HEK293 (cell line): Measurements from ENCODE around the gene C19orf53.

Source experiments
- BCL11B ChIP-seq: fragments of 450-650 bp; formaldehyde crosslinking; IDR thresholded peaks from 2 replicates; pipeline ENCODE4 v1.5.1; 2016; ENCODE audit warnings: low read depth, missing biosample characterization, missing genetic modification characterization
- GLI4 ChIP-seq: fragments of 450-650 bp; formaldehyde crosslinking; IDR thresholded peaks from 2 replicates; pipeline ENCODE4 v1.5.1; 2016; ENCODE audit warnings: missing biosample characterization, missing genetic modification characterization
- GLIS2 ChIP-seq: fragments of 450-650 bp; formaldehyde crosslinking; IDR thresholded peaks from 2 replicates; pipeline ENCODE4 v1.5.1; 2016; ENCODE audit warnings: missing biosample characterization, missing genetic modification characterization
- HOXD13 ChIP-seq: sonication (generic); formaldehyde crosslinking; IDR thresholded peaks from 2 replicates; pipeline ENCODE4 v1.8.0; 2022; ENCODE audit warnings: missing genetic modification reagents, borderline replicate concordance
- KLF7 ChIP-seq: fragments of 450-650 bp; formaldehyde crosslinking; IDR thresholded peaks from 2 replicates; pipeline ENCODE4 v1.5.1; 2016; ENCODE audit warnings: missing biosample characterization, missing genetic modification characterization, borderline replicate concordance
- MEIS1 ChIP-seq: sonication (generic); formaldehyde crosslinking; IDR thresholded peaks from 2 replicates; pipeline ENCODE4 v1.8.1; 2022; ENCODE audit warnings: missing genetic modification reagents, mild to moderate bottlenecking, borderline replicate concordance
- SALL2 ChIP-seq: fragments of 450-650 bp; formaldehyde crosslinking; IDR thresholded peaks from 2 replicates; pipeline ENCODE4 v1.5.0; 2017; ENCODE audit warnings: missing biosample characterization, mild to moderate bottlenecking, missing genetic modification characterization, borderline replicate concordance
- SP3 ChIP-seq: fragments of 450-650 bp; formaldehyde crosslinking; IDR thresholded peaks from 2 replicates; pipeline ENCODE4 v1.5.1; 2016; ENCODE audit warnings: missing biosample characterization, missing genetic modification characterization
- SP7 ChIP-seq: fragments of 450-650 bp; formaldehyde crosslinking; IDR thresholded peaks from 2 replicates; pipeline ENCODE4 v1.5.1; 2016; ENCODE audit warnings: missing biosample characterization, missing genetic modification characterization
- TCF7L2 ChIP-seq: IDR thresholded peaks from 2 replicates; pipeline ENCODE4 v1.6.1; 2011; ENCODE audit warnings: low read depth, mild to moderate bottlenecking, inconsistent platforms, low read length, moderate library complexity, borderline replicate concordance
- YY2 ChIP-seq: fragments of 450-650 bp; formaldehyde crosslinking; IDR thresholded peaks from 2 replicates; pipeline ENCODE4 v1.5.1; 2016; ENCODE audit warnings: missing biosample characterization, missing genetic modification characterization
- ZBTB20 ChIP-seq: fragments of 450-650 bp; formaldehyde crosslinking; IDR thresholded peaks from 2 replicates; pipeline ENCODE4 v1.5.1; 2016; ENCODE audit warnings: missing biosample characterization, missing genetic modification characterization
- ZBTB7A ChIP-seq: fragments of 450-650 bp; formaldehyde crosslinking; IDR thresholded peaks from 2 replicates; pipeline ENCODE4 v1.5.1; 2016; ENCODE audit warnings: low read depth, missing biosample characterization, missing genetic modification characterization
- ZFP37 ChIP-seq: fragments of 450-650 bp; formaldehyde crosslinking; IDR thresholded peaks from 2 replicates; pipeline ENCODE4 v1.5.1; 2016; ENCODE audit warnings: missing biosample characterization, missing genetic modification characterization
- ZNF10 ChIP-seq: fragments of 450-650 bp; formaldehyde crosslinking; IDR thresholded peaks from 2 replicates; pipeline ENCODE4 v1.5.1; 2017; ENCODE audit warnings: missing biosample characterization, missing genetic modification characterization
- ZNF138 ChIP-seq: fragments of 450-650 bp; formaldehyde crosslinking; IDR thresholded peaks from 2 replicates; pipeline ENCODE4 v1.5.1; 2016; ENCODE audit warnings: missing biosample characterization, missing genetic modification characterization, borderline replicate concordance
- ZNF146 ChIP-seq: fragments of 450-650 bp; formaldehyde crosslinking; IDR thresholded peaks from 2 replicates; pipeline ENCODE4 v1.5.1; 2016; ENCODE audit warnings: missing biosample characterization, missing genetic modification characterization
- ZNF16 ChIP-seq: fragments of 450-650 bp; formaldehyde crosslinking; IDR thresholded peaks from 2 replicates; pipeline ENCODE4 v1.5.1; 2016; ENCODE audit warnings: low read depth, missing biosample characterization, missing genetic modification characterization
- ZNF324 ChIP-seq: fragments of 450-650 bp; formaldehyde crosslinking; IDR thresholded peaks from 2 replicates; pipeline ENCODE4 v1.5.1; 2016; ENCODE audit warnings: missing biosample characterization, missing genetic modification characterization
- ZNF341 ChIP-seq: fragments of 450-650 bp; formaldehyde crosslinking; IDR thresholded peaks from 2 replicates; pipeline ENCODE4; 2016; ENCODE audit warnings: low read depth, missing biosample characterization, missing genetic modification characterization
- ZNF354C ChIP-seq: fragments of 450-650 bp; formaldehyde crosslinking; IDR thresholded peaks from 2 replicates; pipeline ENCODE4 v1.5.1; 2016; ENCODE audit warnings: missing biosample characterization, missing genetic modification characterization, low read depth, borderline replicate concordance
- ZNF449 ChIP-seq: fragments of 450-650 bp; formaldehyde crosslinking; IDR thresholded peaks from 2 replicates; pipeline ENCODE4 v1.5.1; 2017; ENCODE audit warnings: missing biosample characterization, mild to moderate bottlenecking, missing genetic modification characterization, moderate library complexity
- ZNF600 ChIP-seq: fragments of 450-650 bp; formaldehyde crosslinking; IDR thresholded peaks from 2 replicates; pipeline ENCODE4 v1.5.1; 2016; ENCODE audit warnings: missing biosample characterization, missing genetic modification characterization
- ZNF701 ChIP-seq: fragments of 450-650 bp; formaldehyde crosslinking; IDR thresholded peaks from 2 replicates; pipeline ENCODE4 v1.5.1; 2016; ENCODE audit warnings: missing biosample characterization, missing genetic modification characterization
- ZNF785 ChIP-seq: fragments of 450-650 bp; formaldehyde crosslinking; IDR thresholded peaks from 2 replicates; pipeline ENCODE4 v1.5.1; 2016; ENCODE audit warnings: missing biosample characterization, missing genetic modification characterization
- TF ChIP-seq, protein P1 (sequence below): fragments of 450-650 bp; formaldehyde crosslinking; IDR thresholded peaks from 2 replicates; pipeline ENCODE4 v1.5.1; 2016; ENCODE audit warnings: missing biosample characterization, missing genetic modification characterization
- TF ChIP-seq, protein P2 (sequence below): fragments of 450-650 bp; formaldehyde crosslinking; IDR thresholded peaks from 2 replicates; pipeline ENCODE4 v1.5.1; 2016; ENCODE audit warnings: missing biosample characterization, missing genetic modification characterization

Gene C19orf53

GRCh38 chr19:13764101-13764807 lies 10.0 kb upstream of the C19orf53 start, which contains the start of gene MRI1 (continued):
- TF ChIP-seq MEIS1 (CRISPR knock-in tag) (no peak), YY2 (no peak), ZNF449 (tag by site-specific recombination) (no peak), KLF7 (tag by site-specific recombination) (0 out of 2 replicates have a peak, but pooled peaks have one; percentile 21), TCF7L2 (no peak), ZNF16 (no peak), ZNF354C (tag by site-specific recombination) (no peak), ZBTB7A (no peak), SALL2 (tag by site-specific recombination) (no peak), BCL11B (no peak), SP3 (tag by site-specific recombination) (peak; percentile 70), ZBTB20 (0 out of 2 replicates have a peak, but pooled peaks have one; percentile 1), ZNF701 (no peak), ZNF10 (no peak), GLIS2 (tag by site-specific recombination) (no peak), ZNF324 (tag by site-specific recombination) (no peak), GLI4 (tag by site-specific recombination) (no peak), ZNF341 (tag by site-specific recombination) (no peak), ZFP37 (tag by site-specific recombination) (no peak), ZNF146 (no peak), ZNF600 (tag by site-specific recombination) (no peak), HOXD13 (no peak), SP7 (tag by site-specific recombination) (no peak; the same call in 1 of the 2 replicates), ZNF785 (tag by site-specific recombination) (no peak), ZNF138 (tag by site-specific recombination) (no peak)
- TF ChIP-seq, protein P1, sequence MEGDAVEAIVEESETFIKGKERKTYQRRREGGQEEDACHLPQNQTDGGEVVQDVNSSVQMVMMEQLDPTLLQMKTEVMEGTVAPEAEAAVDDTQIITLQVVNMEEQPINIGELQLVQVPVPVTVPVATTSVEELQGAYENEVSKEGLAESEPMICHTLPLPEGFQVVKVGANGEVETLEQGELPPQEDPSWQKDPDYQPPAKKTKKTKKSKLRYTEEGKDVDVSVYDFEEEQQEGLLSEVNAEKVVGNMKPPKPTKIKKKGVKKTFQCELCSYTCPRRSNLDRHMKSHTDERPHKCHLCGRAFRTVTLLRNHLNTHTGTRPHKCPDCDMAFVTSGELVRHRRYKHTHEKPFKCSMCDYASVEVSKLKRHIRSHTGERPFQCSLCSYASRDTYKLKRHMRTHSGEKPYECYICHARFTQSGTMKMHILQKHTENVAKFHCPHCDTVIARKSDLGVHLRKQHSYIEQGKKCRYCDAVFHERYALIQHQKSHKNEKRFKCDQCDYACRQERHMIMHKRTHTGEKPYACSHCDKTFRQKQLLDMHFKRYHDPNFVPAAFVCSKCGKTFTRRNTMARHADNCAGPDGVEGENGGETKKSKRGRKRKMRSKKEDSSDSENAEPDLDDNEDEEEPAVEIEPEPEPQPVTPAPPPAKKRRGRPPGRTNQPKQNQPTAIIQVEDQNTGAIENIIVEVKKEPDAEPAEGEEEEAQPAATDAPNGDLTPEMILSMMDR = no peak
- TF ChIP-seq, protein P2, sequence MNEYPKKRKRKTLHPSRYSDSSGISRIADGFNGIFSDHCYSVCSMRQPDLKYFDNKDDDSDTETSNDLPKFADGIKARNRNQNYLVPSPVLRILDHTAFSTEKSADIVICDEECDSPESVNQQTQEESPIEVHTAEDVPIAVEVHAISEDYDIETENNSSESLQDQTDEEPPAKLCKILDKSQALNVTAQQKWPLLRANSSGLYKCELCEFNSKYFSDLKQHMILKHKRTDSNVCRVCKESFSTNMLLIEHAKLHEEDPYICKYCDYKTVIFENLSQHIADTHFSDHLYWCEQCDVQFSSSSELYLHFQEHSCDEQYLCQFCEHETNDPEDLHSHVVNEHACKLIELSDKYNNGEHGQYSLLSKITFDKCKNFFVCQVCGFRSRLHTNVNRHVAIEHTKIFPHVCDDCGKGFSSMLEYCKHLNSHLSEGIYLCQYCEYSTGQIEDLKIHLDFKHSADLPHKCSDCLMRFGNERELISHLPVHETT (tag by site-specific recombination) = no peak
